ENCODE results near the gene NR1D2. TPM values are rescaled to one million over a fixed set of nuclear protein-coding genes. Genes with fewer than 3 reads are reported as not detected.

The NR1D2 gene
- total and polyA plus RNA-seq, 2 of the 13 experiments (the other 11 are each of a cell fraction or from before 2014, with no cell fraction given), result 5.3 to 8.1 TPM

- TF ChIP-seq ZBTB10 (CRISPR knock-in tag; IDR thresholded peaks at IDR 0.05; ENCODE audit: borderline replicate concordance) (no peak), CEBPG (CRISPR knock-in tag; IDR thresholded peaks at IDR 0.05) (peak; percentile 93), ZNF790 (CRISPR knock-in tag; IDR thresholded peaks at IDR 0.05; ENCODE audit: borderline replicate concordance) (no peak), RXRB (CRISPR knock-in tag; IDR thresholded peaks at IDR 0.05; ENCODE audit: borderline replicate concordance) (peak; percentile 50; the same call in 1 of the 2 replicates), NKX3-1 (CRISPR knock-in tag; IDR thresholded peaks at IDR 0.05) (no peak), ZSCAN20 (CRISPR knock-in tag; IDR thresholded peaks at IDR 0.05; ENCODE audit: borderline replicate concordance) (no peak), ZSCAN21 (CRISPR knock-in tag; IDR thresholded peaks at IDR 0.05; ENCODE audit: borderline replicate concordance) (no peak), JUNB (CRISPR knock-in tag; IDR thresholded peaks at IDR 0.05; ENCODE audit: borderline replicate concordance) (no peak), HMG20A (CRISPR knock-in tag; IDR thresholded peaks at IDR 0.05; ENCODE audit: borderline replicate concordance) (peak; percentile 55; the same call in 1 of the 2 replicates), ZNF180 (CRISPR knock-in tag; IDR thresholded peaks at IDR 0.05; ENCODE audit: borderline replicate concordance, low read depth) (no peak), KAT8 (CRISPR knock-in tag; IDR thresholded peaks at IDR 0.05) (peak; percentile 36; the same call in 1 of the 2 replicates), RERE (CRISPR knock-in tag; IDR thresholded peaks at IDR 0.05; ENCODE audit: low read depth) (no peak), TCF7 (IDR thresholded peaks at IDR 0.05; ENCODE audit: low read depth) (peak; percentile 75), SMARCC2 (IDR thresholded peaks at IDR 0.05) (no peak), SMAD3 (CRISPR knock-in tag; IDR thresholded peaks at IDR 0.05) (0 out of 2 replicates have a peak, but pooled peaks have one; percentile 21), ZBTB20 (CRISPR knock-in tag; IDR thresholded peaks at IDR 0.05; ENCODE audit: borderline replicate concordance, low read depth) (no peak), CEBPB (IDR thresholded peaks at IDR 0.05; ENCODE audit: borderline replicate concordance, low read depth, low read length) (peak; percentile 97)
- TF ChIP-seq, protein P1, sequence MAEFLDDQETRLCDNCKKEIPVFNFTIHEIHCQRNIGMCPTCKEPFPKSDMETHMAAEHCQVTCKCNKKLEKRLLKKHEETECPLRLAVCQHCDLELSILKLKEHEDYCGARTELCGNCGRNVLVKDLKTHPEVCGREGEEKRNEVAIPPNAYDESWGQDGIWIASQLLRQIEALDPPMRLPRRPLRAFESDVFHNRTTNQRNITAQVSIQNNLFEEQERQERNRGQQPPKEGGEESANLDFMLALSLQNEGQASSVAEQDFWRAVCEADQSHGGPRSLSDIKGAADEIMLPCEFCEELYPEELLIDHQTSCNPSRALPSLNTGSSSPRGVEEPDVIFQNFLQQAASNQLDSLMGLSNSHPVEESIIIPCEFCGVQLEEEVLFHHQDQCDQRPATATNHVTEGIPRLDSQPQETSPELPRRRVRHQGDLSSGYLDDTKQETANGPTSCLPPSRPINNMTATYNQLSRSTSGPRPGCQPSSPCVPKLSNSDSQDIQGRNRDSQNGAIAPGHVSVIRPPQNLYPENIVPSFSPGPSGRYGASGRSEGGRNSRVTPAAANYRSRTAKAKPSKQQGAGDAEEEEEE (CRISPR knock-in tag; IDR thresholded peaks at IDR 0.05; ENCODE audit: borderline replicate concordance), result no peak
- TF ChIP-seq, protein P2, sequence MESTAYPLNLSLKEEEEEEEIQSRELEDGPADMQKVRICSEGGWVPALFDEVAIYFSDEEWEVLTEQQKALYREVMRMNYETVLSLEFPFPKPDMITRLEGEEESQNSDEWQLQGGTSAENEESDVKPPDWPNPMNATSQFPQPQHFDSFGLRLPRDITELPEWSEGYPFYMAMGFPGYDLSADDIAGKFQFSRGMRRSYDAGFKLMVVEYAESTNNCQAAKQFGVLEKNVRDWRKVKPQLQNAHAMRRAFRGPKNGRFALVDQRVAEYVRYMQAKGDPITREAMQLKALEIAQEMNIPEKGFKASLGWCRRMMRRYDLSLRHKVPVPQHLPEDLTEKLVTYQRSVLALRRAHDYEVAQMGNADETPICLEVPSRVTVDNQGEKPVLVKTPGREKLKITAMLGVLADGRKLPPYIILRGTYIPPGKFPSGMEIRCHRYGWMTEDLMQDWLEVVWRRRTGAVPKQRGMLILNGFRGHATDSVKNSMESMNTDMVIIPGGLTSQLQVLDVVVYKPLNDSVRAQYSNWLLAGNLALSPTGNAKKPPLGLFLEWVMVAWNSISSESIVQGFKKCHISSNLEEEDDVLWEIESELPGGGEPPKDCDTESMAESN (CRISPR knock-in tag; conservative IDR thresholded peaks at IDR 0.05), result no peak
Observed at GRCh38 chr3:23900744-23901143, 44.3 kb upstream of the NR1D2 start (continued).

Measured in HepG2 (cell line).